ENCODE results near the gene UBR3.
"Not testable (repeated sequence)": the region's sequence is repeated elsewhere in the genome, so short reads cannot be mapped to it uniquely, and the experiment has no call there.

Gene UBR3

DNA sequence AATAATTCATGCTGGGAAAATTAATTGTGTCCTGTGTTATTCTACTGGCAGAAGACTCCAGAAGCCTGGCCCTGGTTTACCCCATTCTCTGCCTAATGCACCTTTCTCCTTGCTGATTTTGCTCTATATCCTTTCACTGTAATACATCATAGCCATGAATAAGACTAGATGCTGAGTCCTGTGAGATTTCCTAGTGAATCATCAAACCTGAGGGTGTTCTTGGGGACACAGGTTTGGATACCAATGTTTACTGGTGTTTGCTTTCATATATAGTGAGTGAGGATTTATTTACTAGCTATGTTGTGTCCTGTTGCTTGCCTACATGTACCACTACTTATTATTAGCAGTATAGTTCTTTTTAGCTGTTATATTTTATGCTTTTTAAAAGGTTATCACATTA, 9.0 kb upstream of the UBR3 start:
- in situ Hi-C loops (cut with HindIII; ENCODE audit: low pct_ligation_motif_present, low pct_unique_long_range_greater_than_20kb, low sequenced_read_pairs), result no loop called here

DNA sequence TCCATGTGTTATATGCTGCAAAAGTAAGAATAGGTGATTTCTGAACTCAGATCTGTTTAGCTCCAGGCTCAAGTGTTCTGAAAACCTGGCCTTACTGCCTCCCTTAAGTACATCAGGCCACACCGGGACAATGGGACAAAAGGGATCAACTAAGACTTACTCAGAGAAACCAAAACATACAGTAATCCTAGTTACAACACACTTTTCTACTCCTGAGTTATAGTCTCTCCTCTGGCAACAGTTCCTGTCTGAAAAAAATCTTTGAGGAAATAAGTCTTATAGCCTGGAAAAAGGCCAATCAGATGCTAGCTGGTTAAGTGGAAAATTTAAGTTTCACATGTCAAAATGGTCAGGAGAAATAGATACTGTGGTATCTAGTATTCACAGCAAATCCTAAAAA, 8.1 kb upstream of the UBR3 start:
- no peak for DNase-seq
- in situ Hi-C loops (cut with HindIII; ENCODE audit: low pct_ligation_motif_present, low pct_unique_long_range_greater_than_20kb, low sequenced_read_pairs), result no loop called here

More for the DNA sequence above, 9.0 kb upstream of the UBR3 start:
- peak; percentile 19 for DNase-seq

DNA sequence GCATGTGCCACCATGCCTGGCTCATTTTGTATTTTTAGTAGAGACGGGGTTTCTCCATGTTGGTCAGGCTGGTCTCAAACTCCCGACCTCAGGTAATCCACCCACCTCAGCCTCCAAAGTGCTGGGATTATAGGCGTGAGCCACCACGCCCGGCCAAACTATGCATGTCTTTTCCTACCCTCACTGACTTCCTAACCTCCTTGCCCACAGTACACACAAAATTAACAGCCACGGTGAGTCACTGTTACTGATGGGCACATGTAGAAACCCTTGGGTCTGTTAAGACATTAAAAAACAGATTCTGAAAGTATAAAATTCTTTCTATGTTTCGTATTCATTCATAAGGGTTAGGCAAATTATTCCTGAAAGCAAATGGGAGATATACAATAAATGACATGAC, 7.2 kb upstream of the UBR3 start:
- in situ Hi-C loops (cut with HindIII; ENCODE audit: low pct_ligation_motif_present, low pct_unique_long_range_greater_than_20kb, low sequenced_read_pairs), result not testable (repeated sequence)

DNA sequence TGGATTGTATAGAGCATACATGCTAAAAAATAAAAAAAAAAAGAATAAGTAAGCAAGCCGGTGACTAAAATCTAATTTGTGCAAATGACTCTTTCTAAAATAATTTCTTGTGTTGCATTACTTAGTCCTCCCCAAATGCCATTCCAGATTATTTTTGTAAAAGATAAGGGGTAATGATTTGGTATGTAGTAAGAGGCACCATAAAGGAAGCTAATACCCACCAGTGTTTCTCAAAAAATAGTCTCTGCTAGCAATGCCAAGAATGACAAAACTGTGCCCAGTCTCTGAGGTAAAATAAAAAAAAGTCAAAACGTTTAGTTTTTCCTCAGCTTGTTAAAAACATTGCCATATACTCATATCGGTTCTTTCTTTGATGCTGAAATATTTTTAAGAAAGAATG, 5.2 kb upstream of the UBR3 start:
- DNase-seq, result no peak
- in situ Hi-C loops (cut with HindIII; ENCODE audit: low pct_ligation_motif_present, low pct_unique_long_range_greater_than_20kb, low sequenced_read_pairs), result no loop called here

More for the DNA sequence above, 7.2 kb upstream of the UBR3 start:
- peak; percentile 53 for DNase-seq

DNA sequence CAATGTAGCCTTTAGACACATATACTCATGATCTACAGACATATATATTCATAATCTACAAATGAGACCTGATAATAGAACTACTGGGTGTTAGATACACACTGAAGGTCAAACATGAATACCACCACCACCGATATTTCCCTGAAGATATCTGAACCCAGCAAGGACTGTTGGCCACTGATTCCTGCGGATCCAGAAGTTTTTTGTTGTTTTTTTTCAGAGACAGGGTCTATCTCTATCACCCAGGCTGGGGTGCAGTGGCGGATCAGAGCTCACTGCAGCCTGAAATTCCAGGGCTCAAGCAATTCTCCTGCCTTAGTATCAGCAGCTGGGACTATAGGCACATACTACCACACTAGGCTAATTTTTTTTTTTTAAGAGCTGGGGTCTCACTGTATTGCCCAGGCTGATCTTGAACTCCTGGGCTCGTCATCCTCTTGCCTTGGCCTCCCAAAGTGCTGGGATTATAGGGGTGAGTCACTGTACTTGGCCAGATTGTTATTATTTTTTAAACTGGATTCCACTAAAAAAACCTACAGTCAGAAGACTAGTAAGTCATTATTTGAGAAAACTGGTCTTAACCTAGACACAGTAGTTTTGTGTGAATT, 4.4 kb upstream of the UBR3 start:
- in situ Hi-C loops (cut with HindIII; ENCODE audit: low pct_ligation_motif_present, low pct_unique_long_range_greater_than_20kb, low sequenced_read_pairs), result no loop called here
- DNase-seq, result no peak

DNA sequence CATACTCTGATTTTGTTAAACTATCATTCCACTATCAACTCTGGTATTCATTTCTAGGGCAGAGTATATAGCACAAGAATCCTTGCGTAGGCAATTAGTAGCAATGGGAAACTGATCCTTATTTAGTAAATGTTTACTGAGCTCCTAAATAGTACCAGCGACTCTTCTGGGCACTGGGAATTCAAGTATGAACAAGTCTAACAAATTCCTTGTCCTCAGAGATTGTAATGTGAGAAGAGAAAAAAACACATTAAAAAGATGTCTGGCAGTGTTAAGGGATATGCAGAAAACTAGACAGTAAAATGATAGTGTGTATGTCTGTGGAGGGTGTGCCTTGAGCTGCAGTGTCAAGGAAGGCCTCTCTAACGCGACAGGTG, 3.3 kb upstream of the UBR3 start:
- no peak for DNase-seq
- in situ Hi-C loops (cut with HindIII; ENCODE audit: low pct_ligation_motif_present, low pct_unique_long_range_greater_than_20kb, low sequenced_read_pairs), result no loop called here

DNA sequence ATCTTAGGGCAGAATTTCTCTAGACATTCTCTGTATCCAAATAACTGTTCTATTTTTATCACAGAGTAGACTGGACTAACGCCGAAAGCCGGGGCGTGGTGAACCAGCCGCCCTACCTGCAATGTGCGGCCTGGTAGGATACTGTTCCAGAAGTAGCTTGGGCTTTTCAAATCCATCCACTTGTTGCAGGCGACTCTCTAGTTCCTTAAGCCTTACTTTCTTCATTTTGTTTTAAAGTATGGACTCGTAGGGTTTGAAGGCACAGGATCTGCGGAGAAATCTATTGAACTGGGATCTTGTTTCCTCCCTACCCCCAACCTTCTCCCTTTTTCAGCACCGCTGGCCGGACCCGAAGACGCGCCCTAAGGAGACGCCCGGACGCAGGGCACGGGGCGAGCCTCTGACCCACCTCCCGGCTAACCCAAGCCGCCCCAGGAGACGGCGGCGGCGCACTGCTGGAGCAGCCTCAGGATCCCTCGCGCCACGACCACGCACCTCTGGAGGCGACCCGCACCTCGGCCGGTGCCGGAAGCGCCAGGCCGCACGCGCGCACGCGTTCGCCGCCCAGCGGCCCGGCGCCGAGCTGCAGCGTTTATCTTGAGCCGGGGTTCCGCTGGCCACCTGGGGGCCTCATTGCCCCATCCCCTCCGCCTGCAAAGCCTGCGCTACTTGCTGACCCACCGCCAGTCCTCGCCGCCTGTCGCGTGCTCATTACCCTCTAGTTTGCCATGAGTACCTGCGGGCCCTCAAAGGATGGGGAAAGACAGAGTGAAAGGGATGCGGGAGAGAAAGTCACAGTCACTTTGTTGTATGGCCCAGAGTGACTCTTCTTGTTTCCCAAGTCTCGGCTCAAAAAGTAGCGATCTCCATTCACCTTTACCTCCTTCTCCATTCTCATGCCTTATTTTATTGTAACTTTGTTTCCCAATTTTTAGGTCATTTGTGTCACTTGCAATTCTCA, 2.6 kb upstream of the UBR3 start, which contains the start of gene METTL5:
Gene METTL5, minus strand, starts transcription at position 533 of the 961 bp plus-strand sequence. Its CDS starts 308 bp downstream, at position 225.
- in situ Hi-C loops (cut with HindIII; ENCODE audit: low pct_ligation_motif_present, low pct_unique_long_range_greater_than_20kb, low sequenced_read_pairs), result no loop called here
- peak; percentile 86 for DNase-seq

DNA sequence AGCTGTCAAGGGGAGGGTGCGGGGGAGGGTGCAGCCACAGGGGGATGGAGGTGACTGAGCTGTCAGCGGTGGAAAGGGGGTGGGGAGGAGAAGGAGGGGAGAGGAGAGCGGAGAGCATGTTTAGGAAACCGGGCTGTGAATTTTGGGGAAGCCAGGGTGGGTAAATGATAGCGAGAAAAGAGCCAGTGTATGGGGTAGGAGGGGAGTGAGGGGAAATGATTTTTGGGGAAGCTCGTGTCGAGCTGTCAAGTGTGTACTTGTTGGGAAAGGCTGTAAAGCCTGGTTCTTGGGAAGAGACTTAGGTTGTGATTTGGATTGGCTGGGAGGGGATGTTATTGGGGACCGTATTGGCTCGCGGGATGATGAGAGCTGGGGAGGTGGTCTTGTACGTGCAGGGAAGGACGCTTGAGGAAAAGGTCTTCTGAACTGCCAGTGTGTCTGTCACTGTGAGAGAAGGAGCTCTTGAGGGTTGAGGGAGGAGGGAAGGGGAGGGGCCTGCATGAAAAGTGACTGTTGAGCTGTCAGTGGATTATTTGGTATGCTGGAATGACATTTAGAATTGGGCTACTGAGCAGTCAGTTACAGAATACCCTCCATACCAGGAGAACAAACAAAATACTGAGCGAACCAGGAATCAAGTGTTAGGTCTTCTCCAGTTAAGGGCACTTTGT, 1.0 kb downstream of the UBR3 start:
- DNase-seq, result peak; percentile 44
- in situ Hi-C loops (cut with HindIII; ENCODE audit: low pct_ligation_motif_present, low pct_unique_long_range_greater_than_20kb, low sequenced_read_pairs), result no loop called here

DNA sequence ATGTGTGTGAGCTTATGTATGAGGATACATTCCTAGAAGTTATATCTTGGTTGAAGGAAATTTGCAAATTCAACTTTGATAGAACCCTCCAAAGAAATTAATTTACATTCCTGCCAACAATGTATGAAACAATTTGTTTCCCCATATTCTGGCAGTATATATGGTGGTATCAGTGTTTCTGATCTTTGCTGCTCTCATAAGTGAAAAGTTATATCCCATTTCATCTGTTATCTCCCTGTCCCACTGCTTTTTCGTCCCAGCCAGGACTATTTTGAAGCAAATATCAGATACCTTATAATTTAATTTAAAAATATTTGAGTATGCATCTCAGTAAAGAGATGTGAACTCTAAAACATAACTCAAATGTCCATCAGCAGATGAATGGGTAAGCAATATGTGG, 7.1 kb downstream of the UBR3 start:
- in situ Hi-C loops (cut with HindIII; ENCODE audit: low pct_ligation_motif_present, low pct_unique_long_range_greater_than_20kb, low sequenced_read_pairs), result no loop called here
- no peak for DNase-seq

DNA sequence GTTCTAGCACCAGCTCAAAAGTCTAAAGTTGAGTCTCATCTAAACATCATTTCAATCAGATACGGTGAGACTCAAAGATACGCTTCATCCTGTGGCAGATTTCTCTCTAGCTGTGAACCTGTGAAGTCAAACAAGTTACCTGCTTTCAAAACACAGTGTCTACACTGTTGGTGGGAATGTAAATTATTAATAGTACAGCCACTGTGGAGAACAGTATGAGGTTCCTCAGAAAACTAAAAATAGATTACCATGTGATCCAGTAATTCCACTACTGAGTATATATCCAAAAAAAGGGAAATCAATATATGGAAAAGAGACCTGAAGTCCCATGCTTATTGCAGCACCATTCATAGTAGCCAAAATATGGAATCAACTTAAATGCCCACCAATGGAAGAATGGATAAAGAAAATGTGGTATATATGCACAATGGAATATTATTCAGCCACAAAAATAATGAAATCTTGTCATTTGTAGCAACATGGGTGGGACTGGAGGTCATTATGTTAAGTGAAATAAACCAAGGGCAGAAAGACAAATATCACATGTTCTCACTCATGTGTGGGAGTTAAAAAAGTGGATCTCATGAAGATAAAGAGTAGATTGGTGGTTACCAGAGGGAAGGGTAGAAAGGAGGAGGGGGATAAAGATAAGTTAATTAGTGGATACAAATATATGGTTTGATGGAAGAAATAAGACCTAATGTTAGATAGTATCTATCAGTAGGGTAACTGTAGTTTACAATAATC, 11.7 kb downstream of the UBR3 start:
- no peak for DNase-seq
- in situ Hi-C loops (cut with HindIII; ENCODE audit: low pct_ligation_motif_present, low pct_unique_long_range_greater_than_20kb, low sequenced_read_pairs), result no loop called here

DNA sequence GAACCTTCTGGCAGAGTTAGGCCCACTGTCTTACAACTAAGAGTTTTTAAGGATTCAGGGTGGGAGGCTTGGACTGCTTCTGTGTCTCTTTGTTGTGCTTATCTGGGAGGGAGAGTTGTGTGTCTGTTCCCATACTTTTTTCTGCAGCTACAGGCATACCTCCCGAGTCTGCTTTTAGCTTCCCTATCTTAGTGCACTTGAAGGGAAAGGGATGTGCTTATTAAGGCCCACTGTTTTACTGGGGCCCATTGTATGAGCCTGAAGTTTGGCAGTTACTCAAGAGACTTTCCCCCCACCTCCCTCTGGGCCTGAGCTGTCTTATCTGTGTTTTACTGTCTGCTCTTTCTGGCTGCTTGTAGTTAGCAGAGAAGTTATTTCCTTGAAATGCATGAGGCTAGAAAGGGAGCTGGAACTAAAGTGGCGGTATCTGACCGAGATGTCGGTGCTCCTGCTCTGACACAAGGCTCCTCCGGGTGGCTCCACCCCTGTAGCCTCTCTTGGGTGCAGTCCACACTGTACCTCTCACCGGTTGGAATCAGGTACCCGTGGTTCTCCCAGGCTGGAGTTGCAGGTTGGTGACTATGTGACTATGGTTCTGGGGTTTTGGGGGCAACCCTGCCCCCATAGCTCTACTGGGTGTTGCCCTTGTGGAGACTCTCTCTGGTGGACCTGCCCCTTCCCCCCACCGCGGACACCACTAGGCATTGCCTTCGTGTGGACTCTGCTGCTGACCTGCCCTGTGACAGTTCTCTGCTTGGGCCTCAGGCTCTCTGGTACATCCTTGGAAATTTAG, 12.9 kb downstream of the UBR3 start:
- in situ Hi-C loops (cut with HindIII; ENCODE audit: low pct_ligation_motif_present, low pct_unique_long_range_greater_than_20kb, low sequenced_read_pairs), result no loop called here
- DNase-seq, result no peak

DNA sequence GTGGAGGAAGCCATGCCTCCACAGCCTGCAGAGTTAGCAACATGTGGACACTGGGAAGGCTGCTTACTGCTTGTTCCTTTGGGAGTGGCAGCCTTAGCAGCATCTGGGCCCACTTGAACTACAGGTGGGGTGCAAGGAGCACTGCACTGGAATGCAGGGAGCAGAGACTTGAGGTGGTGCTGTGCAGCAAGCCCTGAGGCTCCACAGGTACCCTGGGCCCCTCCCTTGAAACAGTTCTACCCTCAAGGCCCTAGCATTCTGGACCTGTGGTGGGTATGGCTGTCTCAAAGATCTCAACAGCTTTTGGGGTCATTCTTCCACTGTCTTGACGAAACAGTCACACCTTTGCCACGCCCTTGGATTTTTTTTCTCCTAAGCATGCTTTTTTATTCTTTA, 13.5 kb downstream of the UBR3 start:
- DNase-seq, result no peak
- in situ Hi-C loops (cut with HindIII; ENCODE audit: low pct_ligation_motif_present, low pct_unique_long_range_greater_than_20kb, low sequenced_read_pairs), result no loop called here

DNA sequence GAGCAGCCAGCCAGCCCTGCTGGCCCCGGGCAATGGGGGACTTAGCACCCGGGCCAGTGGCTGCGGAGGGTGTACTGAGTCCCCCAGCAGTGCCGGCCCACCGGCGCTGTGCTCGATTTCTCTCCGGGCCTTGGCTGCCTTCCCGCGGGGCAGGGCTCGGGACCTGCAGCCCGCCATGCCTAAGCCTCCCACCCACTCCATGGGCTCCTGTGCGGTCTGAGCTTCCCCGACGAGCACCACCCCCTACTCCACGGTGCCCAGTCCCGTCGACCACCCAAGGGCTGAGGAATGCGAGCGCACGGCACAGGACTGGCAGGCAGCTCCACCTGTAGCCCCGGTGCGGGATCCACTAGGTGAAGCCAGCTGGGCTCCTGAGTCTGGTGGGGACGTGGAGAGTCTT, 14.4 kb downstream of the UBR3 start:
- DNase-seq, result not testable (repeated sequence)

DNA sequence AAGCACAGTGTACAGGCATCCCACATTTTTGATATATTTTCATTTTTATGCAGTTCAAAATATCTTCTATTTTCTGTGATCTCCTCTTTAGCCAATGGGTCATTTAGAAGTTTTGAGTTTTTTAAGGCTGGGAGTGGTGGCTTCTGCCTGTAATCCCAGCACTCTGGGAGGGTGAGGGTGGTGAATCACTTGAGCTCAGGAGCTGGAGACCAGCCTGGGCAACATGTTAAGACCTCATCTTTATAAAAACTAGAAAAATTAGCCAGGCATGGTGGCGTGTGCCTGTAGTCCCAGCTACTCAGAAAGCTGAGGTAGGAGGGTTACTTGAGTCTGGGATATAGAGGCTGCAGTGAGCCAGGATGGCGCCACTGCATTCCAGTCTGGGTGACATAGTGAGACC, 17.8 kb downstream of the UBR3 start:
- in situ Hi-C loops (cut with HindIII; ENCODE audit: low pct_ligation_motif_present, low pct_unique_long_range_greater_than_20kb, low sequenced_read_pairs), result no loop called here
- no peak for DNase-seq

More for the DNA sequence above, 14.4 kb downstream of the UBR3 start:
- in situ Hi-C loops (cut with HindIII; ENCODE audit: low pct_ligation_motif_present, low pct_unique_long_range_greater_than_20kb, low sequenced_read_pairs), result not testable (repeated sequence)

DNA sequence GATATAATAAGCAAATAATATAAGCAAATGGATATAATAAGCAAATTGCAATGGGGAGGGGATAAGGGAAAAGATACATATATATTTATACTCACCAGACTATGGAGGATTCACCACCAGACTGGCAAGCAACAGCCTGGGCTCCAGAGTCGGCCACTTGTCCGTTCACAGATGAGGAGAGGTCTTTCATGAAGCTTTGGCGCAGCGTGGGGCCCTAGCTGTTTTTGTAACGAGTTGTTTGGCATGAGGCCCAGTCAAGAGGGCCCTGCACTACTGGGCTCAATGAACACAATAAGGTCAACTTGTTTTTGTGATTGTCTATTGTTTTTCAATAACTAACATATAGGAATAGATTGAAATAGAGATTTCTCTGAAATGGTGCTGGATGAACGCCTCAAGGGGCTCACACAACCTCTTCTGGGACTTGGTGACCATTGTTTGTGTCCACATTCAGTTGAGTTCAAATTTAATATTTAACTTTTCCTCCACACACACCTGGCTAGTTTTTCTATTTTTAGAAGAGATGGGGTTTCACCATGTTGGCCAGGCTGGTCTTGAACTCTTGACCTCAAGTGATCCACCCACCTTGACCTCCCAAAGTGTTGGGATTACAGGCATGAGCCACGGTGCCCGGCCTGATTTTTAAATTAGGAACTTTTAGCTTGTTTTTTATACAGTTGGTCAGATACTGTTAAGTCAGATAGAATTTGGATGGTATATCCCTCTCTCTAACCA, 21.9 kb downstream of the UBR3 start:
- DNase-seq; in situ Hi-C loops (cut with HindIII; ENCODE audit: low pct_ligation_motif_present, low pct_unique_long_range_greater_than_20kb, low sequenced_read_pairs): not testable (repeated sequence)

DNA sequence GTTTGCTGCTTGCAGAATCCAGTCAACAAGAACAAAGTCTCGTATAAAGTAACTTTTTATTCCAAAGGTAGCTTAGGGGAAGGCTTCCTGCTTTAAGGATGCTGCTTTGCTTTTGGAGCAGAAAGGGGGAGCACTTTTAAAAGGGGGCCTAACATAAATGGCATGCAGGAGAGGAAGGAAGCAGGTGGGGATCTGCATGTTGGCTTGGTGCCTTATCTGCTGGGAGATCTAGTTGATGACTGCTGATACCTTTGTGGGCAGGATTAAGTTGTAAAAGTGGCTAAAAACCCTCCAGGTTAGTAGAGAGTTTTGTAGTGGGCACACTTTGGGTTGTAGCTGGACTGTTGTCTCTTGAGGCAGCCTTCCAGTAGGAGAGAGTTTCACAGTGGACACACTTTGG, 22.5 kb downstream of the UBR3 start:
- no peak for DNase-seq
- in situ Hi-C loops (cut with HindIII; ENCODE audit: low pct_ligation_motif_present, low pct_unique_long_range_greater_than_20kb, low sequenced_read_pairs), result no loop called here

DNA sequence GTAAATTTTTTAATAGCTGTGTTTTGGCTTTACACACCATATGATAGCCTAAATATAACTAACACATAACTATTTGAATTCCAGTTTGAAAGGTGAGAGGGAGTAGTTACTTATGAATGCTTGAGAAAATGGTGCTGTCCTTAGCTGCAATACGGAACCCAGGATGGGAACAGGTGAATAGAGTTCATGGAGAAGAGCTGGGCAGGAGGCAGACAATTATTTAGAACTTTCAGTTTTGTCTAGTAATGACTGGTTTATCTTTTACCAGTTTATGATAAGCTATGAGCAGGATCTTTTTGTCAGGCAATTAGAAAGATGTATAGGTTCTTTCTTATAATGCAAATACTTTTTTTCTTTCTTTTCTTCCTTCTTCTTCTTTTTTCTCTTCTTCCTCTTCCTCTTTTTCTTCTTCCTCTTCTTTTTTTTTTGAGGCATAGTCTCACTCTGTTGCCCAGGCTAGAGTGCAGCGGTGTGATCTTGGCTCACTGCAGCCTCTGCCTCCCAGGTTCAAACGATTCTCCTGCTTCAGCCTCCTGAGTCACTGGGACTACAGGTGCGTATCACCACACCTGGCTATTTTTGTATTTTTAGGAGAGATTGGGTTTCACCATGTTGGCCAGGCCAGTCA, 25.9 kb downstream of the UBR3 start:
- DNase-seq, result no peak
- in situ Hi-C loops (cut with HindIII; ENCODE audit: low pct_ligation_motif_present, low pct_unique_long_range_greater_than_20kb, low sequenced_read_pairs), result no loop called here
